Activated naive CD8-positive, alpha-beta T cell treated with anti-CD3 and anti-CD28 coated beads, Interleukin-2, amount 10 ng/mL, durations not matched to agents 7 days and 5 days (primary cell): ENCODE data around the gene ZNF407. TPM values are rescaled to one million over a fixed set of nuclear protein-coding genes. Genes with fewer than 3 reads are reported as not detected.

Experiments used
- ATAC-seq: fragments of 150-1000 bp; cut with Tn5 transposase; one replicate; pipeline ENCODE4 v1.10.0; 2021; ENCODE audit warnings: low read depth, moderate library complexity
- POLR2A ChIA-PET: fragments of 350-600 bp; sonication (Branson Sonifier 250); formaldehyde crosslinking; loops from one replicate; lab custom pipeline; 2021; ENCODE audit warnings: antibody characterized with exemption; lab: Charles Lee
- DNase-seq: peaks from one replicate; pipeline ENCODE4 v3.0.0; 2021
- H3K27ac Mint-ChIP-seq: one replicate; pipeline ENCODE4 v1.8.0; 2022; ENCODE audit warnings: mild to moderate bottlenecking, mixed read lengths
- H3K27me3 Mint-ChIP-seq: one replicate; pipeline ENCODE4 v1.8.0; 2022; ENCODE audit warnings: mild to moderate bottlenecking, moderate library complexity, mixed read lengths
- H3K36me3 Mint-ChIP-seq: one replicate; pipeline ENCODE4 v1.8.0; 2021; ENCODE audit warnings: mild to moderate bottlenecking, mixed read lengths
- H3K4me1 Mint-ChIP-seq: one replicate; pipeline ENCODE4 v1.8.0; 2021; ENCODE audit warnings: mixed read lengths
- H3K4me3 Mint-ChIP-seq: one replicate; pipeline ENCODE4 v1.8.0; 2022; ENCODE audit warnings: mild to moderate bottlenecking, moderate library complexity, mixed read lengths
- H3K9me3 Mint-ChIP-seq: one replicate; pipeline ENCODE4 v1.8.0; 2021; ENCODE audit warnings: mixed read lengths
- total RNA-seq, 2 experiments: library from RNA; stranded (reverse); gene quantifications; one replicate each; pipeline ENCODE4 v1.2.3, GENCODE V29; 2021

Gene ZNF407
- total RNA-seq, 2 experiments from 2014 or later = 16.9 to 17.1 TPM

GRCh38 chr18:74742573-74743243 is 145.0 kb downstream of the ZNF407 start:
- no peak overlapping the region for H3K4me3 Mint-ChIP-seq
- peaks cover 2% of the 10 kb centered on the region for H3K4me1 Mint-ChIP-seq
- no peak for DNase-seq
- peaks cover 3% of the 10 kb centered on the region for H3K36me3 Mint-ChIP-seq
- H3K9me3 Mint-ChIP-seq = no peaks in the 10 kb centered on the region
- ATAC-seq = no peak
- H3K27ac Mint-ChIP-seq = no peak overlapping the region
- no peaks in the 10 kb centered on the region for H3K27me3 Mint-ChIP-seq
- POLR2A ChIA-PET = no interaction called here

GRCh38 chr18:74745633-74746403 is 148.1 kb downstream of the ZNF407 start:
- DNase-seq = no peak
- ATAC-seq = no peak
- H3K36me3 Mint-ChIP-seq = peaks cover 5% of the 10 kb centered on the region
- no peak overlapping the region for H3K27ac Mint-ChIP-seq
- POLR2A ChIA-PET = no interaction called here
- peaks cover 2% of the 10 kb centered on the region for H3K4me1 Mint-ChIP-seq
- H3K9me3 Mint-ChIP-seq = no peaks in the 10 kb centered on the region
- no peak overlapping the region for H3K4me3 Mint-ChIP-seq
- H3K27me3 Mint-ChIP-seq = no peaks in the 10 kb centered on the region

DNA sequence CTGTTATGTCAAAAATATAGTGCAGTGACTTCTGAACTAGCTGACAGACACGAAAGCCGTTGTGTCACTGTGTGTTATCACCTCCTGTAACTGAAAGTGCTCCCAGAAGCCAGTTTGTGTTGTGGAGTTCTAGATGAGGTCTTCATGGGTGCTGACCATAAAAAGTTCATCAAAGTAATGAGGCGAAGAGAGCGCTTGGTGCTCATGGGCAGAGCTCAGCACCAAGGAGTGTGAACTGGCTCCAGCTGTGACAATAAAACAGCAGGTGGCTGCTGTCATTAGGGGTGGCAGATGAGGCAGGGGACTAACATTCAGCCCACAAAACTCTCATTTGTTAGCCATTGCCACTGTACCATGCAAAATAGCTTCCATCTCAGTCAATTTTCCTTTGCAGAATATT is 151.1 kb downstream of the ZNF407 start:
- POLR2A ChIA-PET = no interaction called here
- ATAC-seq (no peak), DNase-seq (no peak)
- H3K4me1 Mint-ChIP-seq = no peaks in the 10 kb centered on the region
- H3K4me3 Mint-ChIP-seq = no peak overlapping the region
- H3K27ac Mint-ChIP-seq = no peak overlapping the region
- H3K9me3 Mint-ChIP-seq = peaks cover 5% of the 10 kb centered on the region
- no peaks in the 10 kb centered on the region for H3K27me3 Mint-ChIP-seq
- H3K36me3 Mint-ChIP-seq = peaks cover 5% of the 10 kb centered on the region

DNA sequence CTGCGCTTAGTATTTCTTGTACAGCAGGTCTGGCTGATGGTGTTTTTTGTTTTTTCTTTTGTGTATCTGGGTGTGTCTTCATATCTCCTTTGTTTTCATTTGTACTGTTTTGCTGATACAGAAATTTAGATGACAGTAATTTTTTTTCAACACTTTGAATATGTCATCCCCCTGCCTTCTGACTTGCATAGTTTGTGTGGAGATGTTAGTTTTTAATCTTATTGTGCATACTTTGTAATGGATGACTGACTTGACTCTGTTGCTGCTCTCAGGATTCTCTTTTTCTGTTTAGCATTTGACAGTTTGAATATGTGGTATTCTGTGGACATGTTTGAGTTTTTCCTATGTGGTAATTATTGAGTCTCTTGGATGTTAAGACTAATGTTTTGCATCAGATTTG is 161.3 kb downstream of the ZNF407 start:
- H3K36me3 Mint-ChIP-seq = peaks cover 19% of the 10 kb centered on the region
- ATAC-seq (no peak), DNase-seq (no peak)
- no peaks in the 10 kb centered on the region for H3K4me1 Mint-ChIP-seq
- H3K9me3 Mint-ChIP-seq = peaks cover 13% of the 10 kb centered on the region
- no peak overlapping the region for H3K27ac Mint-ChIP-seq
- POLR2A ChIA-PET = no interaction called here
- H3K4me3 Mint-ChIP-seq = no peak overlapping the region
- H3K27me3 Mint-ChIP-seq = no peaks in the 10 kb centered on the region

GRCh38 chr18:74760026-74760425 is 162.4 kb downstream of the ZNF407 start:
- ATAC-seq (no peak), DNase-seq (no peak)
- POLR2A ChIA-PET = no interaction called here
- Mint-ChIP-seq H3K9me3 (peaks cover 13% of the 10 kb centered on the region), H3K27me3 (no peaks in the 10 kb centered on the region), H3K36me3 (peaks cover 17% of the 10 kb centered on the region), H3K27ac (no peak overlapping the region), H3K4me1 (no peaks in the 10 kb centered on the region), H3K4me3 (no peak overlapping the region)

- ATAC-seq = no peak
- peaks cover 12% of the 10 kb centered on the region for H3K9me3 Mint-ChIP-seq
- no peaks in the 10 kb centered on the region for H3K27me3 Mint-ChIP-seq
- H3K4me3 Mint-ChIP-seq = no peak overlapping the region
- DNase-seq = no peak
- H3K36me3 Mint-ChIP-seq = peaks cover 17% of the 10 kb centered on the region
- H3K27ac Mint-ChIP-seq = no peak overlapping the region
- no peaks in the 10 kb centered on the region for H3K4me1 Mint-ChIP-seq
- POLR2A ChIA-PET = no interaction called here
Measured at GRCh38 chr18:74760436-74760835, 162.8 kb downstream of the ZNF407 start.

DNA sequence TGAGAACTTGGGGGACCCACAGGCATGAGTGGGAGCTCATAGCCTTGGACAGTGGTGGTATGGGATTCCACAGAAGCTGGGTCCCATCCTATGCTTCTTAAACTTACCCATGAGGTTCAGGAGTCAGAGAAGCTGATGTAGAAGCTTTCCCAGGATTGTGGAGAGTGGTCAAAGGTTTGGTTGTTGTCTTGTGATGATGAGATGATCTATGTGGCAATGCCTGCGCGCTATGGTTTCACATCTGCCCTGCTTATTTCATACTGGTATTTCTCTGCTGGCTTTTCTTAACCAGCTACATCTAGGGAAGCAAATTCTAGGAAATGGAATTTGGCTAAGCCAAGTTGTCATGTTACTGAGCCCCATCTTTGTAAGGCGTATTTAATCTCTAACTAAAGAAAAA is 168.6 kb downstream of the ZNF407 start:
- H3K27me3 Mint-ChIP-seq = no peaks in the 10 kb centered on the region
- no peak overlapping the region for H3K27ac Mint-ChIP-seq
- H3K4me3 Mint-ChIP-seq = no peak overlapping the region
- H3K9me3 Mint-ChIP-seq = no peaks in the 10 kb centered on the region
- ATAC-seq = no peak
- peaks cover 7% of the 10 kb centered on the region for H3K36me3 Mint-ChIP-seq
- POLR2A ChIA-PET = no interaction called here
- no peaks in the 10 kb centered on the region for H3K4me1 Mint-ChIP-seq
- DNase-seq = no peak

GRCh38 chr18:74768096-74768495 is 170.4 kb downstream of the ZNF407 start:
- peaks cover 10% of the 10 kb centered on the region for H3K36me3 Mint-ChIP-seq
- ATAC-seq (no peak), DNase-seq (no peak)
- POLR2A ChIA-PET = no interaction called here
- H3K27ac Mint-ChIP-seq = no peak overlapping the region
- no peaks in the 10 kb centered on the region for H3K9me3 Mint-ChIP-seq
- H3K27me3 Mint-ChIP-seq = no peaks in the 10 kb centered on the region
- H3K4me3 Mint-ChIP-seq = no peak overlapping the region
- peaks cover 2% of the 10 kb centered on the region for H3K4me1 Mint-ChIP-seq

GRCh38 chr18:74773171-74773624 is 175.5 kb downstream of the ZNF407 start:
- H3K4me3 Mint-ChIP-seq = no peak overlapping the region
- peaks cover 5% of the 10 kb centered on the region for H3K36me3 Mint-ChIP-seq
- ATAC-seq (no peak), DNase-seq (no peak)
- no peaks in the 10 kb centered on the region for H3K27me3 Mint-ChIP-seq
- peaks cover 2% of the 10 kb centered on the region for H3K4me1 Mint-ChIP-seq
- H3K27ac Mint-ChIP-seq = no peak overlapping the region
- no peaks in the 10 kb centered on the region for H3K9me3 Mint-ChIP-seq
- POLR2A ChIA-PET = no interaction called here

- DNase-seq (no peak), ATAC-seq (no peak)
- Mint-ChIP-seq H3K27me3 (no peaks in the 10 kb centered on the region), H3K4me1 (peaks cover 2% of the 10 kb centered on the region), H3K4me3 (no peak overlapping the region), H3K36me3 (peaks cover 5% of the 10 kb centered on the region), H3K9me3 (no peaks in the 10 kb centered on the region), H3K27ac (no peak overlapping the region)
- POLR2A ChIA-PET = no interaction called here
Measured at GRCh38 chr18:74774486-74774885, 176.8 kb downstream of the ZNF407 start.

- DNase-seq (no peak), ATAC-seq (no peak)
- POLR2A ChIA-PET = no interaction called here
- H3K4me3 Mint-ChIP-seq = no peak overlapping the region
- no peaks in the 10 kb centered on the region for H3K27me3 Mint-ChIP-seq
- peaks cover 5% of the 10 kb centered on the region for H3K36me3 Mint-ChIP-seq
- H3K9me3 Mint-ChIP-seq = no peaks in the 10 kb centered on the region
- no peak overlapping the region for H3K27ac Mint-ChIP-seq
- H3K4me1 Mint-ChIP-seq = peaks cover 2% of the 10 kb centered on the region
Measured at GRCh38 chr18:74775239-74775638, 177.6 kb downstream of the ZNF407 start.

- no peak for DNase-seq
- POLR2A ChIA-PET = no interaction called here
- Mint-ChIP-seq H3K27me3 (no peaks in the 10 kb centered on the region), H3K4me1 (no peaks in the 10 kb centered on the region), H3K9me3 (no peaks in the 10 kb centered on the region), H3K27ac (no peak overlapping the region), H3K4me3 (no peak overlapping the region), H3K36me3 (peaks cover 2% of the 10 kb centered on the region)
- no peak for ATAC-seq
Measured at GRCh38 chr18:74778191-74778847, 180.6 kb downstream of the ZNF407 start.

DNA sequence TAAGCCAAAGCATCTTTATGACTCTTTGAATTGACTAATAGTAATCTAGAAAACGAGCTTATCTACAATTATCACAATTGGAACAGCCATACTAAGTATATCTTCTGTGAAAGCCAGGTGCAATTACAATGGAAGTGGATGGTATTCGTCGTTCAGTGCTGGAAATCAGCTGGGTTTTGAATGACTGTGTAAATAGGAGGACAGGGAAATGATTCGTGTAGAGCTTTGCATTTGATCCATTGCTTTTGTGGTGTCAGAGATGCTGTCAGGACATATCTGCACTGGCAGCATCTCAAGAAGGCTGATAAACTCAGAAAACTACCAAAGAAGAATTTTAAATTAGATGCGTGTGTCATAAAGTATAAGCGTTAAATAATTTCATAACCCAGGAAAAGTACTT is 187.1 kb downstream of the ZNF407 start:
- no peak for ATAC-seq

DNA sequence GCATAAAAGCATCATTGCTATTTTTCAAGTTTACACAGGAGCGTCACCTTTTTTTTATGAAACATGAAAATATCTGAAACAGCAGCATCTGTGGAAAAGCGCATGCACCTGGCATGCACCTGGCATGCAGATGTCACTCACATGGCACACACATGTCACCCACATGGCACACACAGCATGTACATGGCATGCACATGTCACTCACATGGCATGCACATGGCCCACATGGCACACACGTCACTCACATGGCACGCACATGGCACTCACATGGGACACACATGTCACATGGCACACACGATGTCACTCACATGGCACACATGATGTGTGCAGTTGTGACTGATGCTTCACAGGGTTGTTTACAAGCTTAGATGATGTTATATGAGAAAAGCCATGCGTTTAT is 188.0 kb downstream of the ZNF407 start:
- ATAC-seq (no peak), DNase-seq (no peak)
- Mint-ChIP-seq H3K27me3 (no peaks in the 10 kb centered on the region), H3K4me1 (no peaks in the 10 kb centered on the region), H3K27ac (no peak overlapping the region), H3K9me3 (no peaks in the 10 kb centered on the region), H3K36me3 (peaks cover 3% of the 10 kb centered on the region), H3K4me3 (no peak overlapping the region)
- POLR2A ChIA-PET = no interaction called here

More for the DNA sequence above, 187.1 kb downstream of the ZNF407 start:
- H3K9me3 Mint-ChIP-seq = no peaks in the 10 kb centered on the region
- peaks cover 3% of the 10 kb centered on the region for H3K36me3 Mint-ChIP-seq
- no peak overlapping the region for H3K27ac Mint-ChIP-seq
- no peak overlapping the region for H3K4me3 Mint-ChIP-seq
- H3K4me1 Mint-ChIP-seq = no peaks in the 10 kb centered on the region
- H3K27me3 Mint-ChIP-seq = no peaks in the 10 kb centered on the region
- no peak for DNase-seq
- POLR2A ChIA-PET = no interaction called here
